Measurements from ENCODE around the gene CDK5RAP3. TPM values are rescaled to one million over a fixed set of nuclear protein-coding genes. Genes with fewer than 3 reads are reported as not detected.
"Not testable (repeated sequence)": the region's sequence is repeated elsewhere in the genome, so short reads cannot be mapped to it uniquely, and the experiment has no call there.

The CDK5RAP3 gene
- total and polyA plus RNA-seq, 7 experiments from 2014 or later: 72.4 to 349 (median 259) TPM

DNA sequence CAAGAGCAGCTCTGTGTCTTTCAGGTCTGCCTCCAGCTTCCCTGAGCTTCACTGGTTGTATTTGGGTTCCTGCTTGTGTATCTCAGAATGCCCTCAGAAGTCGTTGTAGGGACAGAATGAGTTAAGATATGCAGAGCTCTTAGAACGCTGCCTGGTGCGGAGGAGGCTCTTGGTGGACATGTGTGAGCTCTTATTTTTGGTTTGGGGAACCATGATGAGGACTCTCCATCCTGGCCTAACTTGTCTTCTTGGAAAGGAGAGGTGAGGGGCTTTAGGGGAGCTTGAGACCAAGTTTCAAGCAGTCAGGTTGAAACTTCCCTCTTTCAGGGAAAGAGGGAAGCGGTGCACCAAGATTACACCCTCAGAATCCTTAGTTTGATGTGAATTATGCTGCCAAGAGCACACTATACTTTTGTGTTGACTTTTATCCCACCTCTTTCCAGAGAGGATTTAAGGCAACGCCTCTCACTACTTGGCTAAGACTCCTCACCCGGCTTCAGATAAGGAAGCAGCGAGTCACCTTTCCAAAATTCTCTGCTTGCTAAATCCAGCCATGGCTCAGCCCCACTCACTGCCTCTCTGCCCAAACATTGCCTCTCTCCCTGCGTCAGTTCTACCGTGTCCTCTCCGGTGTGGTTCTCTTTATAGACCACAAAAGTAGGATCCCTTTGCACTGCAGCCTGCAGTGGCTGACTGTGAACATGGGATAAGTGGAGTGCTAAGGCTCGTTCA is 12.7 kb downstream of the CDK5RAP3 start:
- Histone ChIP-seq H3K9me3 (ENCODE audit: control insufficient read depth in 2 of 3, low read length in 3 of 3) (no peaks in the 10 kb centered on the region), H3K36me3 (ENCODE audit: control insufficient read depth in 2 of 3, insufficient read depth in 3 of 3, low read length in 3 of 3) (peaks cover 2 to 55% (median 13%) of the 10 kb centered on the region in 3 experiments), H3K4me1 (ENCODE audit: control insufficient read depth in 2 of 2, insufficient read depth in 2 of 2, low read length in 2 of 2) (peaks cover 0 to 5% of the 10 kb centered on the region in 2 donors), H3K27ac (ENCODE audit: low read depth, low read length) (no peak overlapping the region), H3K4me3 (ENCODE audit: low read length) (no peak overlapping the region), H3K27me3 (ENCODE audit: control insufficient read depth in 2 of 2, insufficient read depth in 2 of 2, low read length in 2 of 2) (no peaks in the 10 kb centered on the region)
- no peak overlapping the region for H3K4me3 Mint-ChIP-seq
- intact Hi-C loops (cut with micrococcal nuclease): no loop called here
- no peaks in the 10 kb centered on the region for H3K27me3 Mint-ChIP-seq
- H3K36me3 Mint-ChIP-seq: peaks cover 6 to 23% (median 8%) of the 10 kb centered on the region in 5 donors
- no peaks in the 10 kb centered on the region for H3K9me3 Mint-ChIP-seq
- POLR2A ChIA-PET: interaction anchor here (1.8 kb wide), 1 partner anchor 13 kb away, joined by 4 read pairs; the partner anchor contains the start of gene CDK5RAP3
- CTCF ChIA-PET: no interaction called here
- ATAC-seq (no peak), DNase-seq (no peak)
- H3K27ac Mint-ChIP-seq: no peak overlapping the region
- peaks cover 0 to 13% (median 0%) of the 10 kb centered on the region in 7 donors for H3K4me1 Mint-ChIP-seq

DNA sequence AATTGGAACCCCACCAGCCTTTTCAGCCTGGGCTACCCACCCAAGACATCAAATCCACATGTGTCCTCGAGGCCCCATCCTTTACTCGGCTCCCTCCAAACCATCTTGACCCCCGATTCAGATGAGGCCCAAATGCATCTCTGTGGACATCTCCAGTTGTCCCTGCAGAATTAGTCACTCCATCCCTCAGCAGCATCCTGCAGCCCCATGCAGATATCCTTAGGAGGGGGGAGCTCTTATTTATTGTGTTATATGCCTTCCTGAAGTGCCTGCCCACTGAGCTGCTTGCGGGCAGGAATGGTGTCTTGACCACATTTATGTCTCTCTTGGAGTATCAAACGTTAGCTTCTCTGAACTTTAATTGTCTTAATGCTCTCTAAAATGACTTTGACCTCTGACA is 15.6 kb downstream of the CDK5RAP3 start:
- H3K9me3 Mint-ChIP-seq: no peaks in the 10 kb centered on the region
- intact Hi-C loops (cut with micrococcal nuclease): no loop called here
- DNase-seq: no peak
- no peaks in the 10 kb centered on the region for H3K27me3 Mint-ChIP-seq
- H3K4me1 Mint-ChIP-seq: peaks cover 0 to 17% (median 0%) of the 10 kb centered on the region in 7 donors
- Histone ChIP-seq H3K36me3 (ENCODE audit: control insufficient read depth in 2 of 3, insufficient read depth in 3 of 3, low read length in 3 of 3) (peaks cover 0 to 26% (median 7%) of the 10 kb centered on the region in 3 experiments), H3K9me3 (ENCODE audit: control insufficient read depth in 2 of 3, low read length in 3 of 3) (no peaks in the 10 kb centered on the region), H3K4me1 (ENCODE audit: control insufficient read depth in 2 of 2, insufficient read depth in 2 of 2, low read length in 2 of 2) (peaks cover 0 to 5% of the 10 kb centered on the region in 2 donors), H3K4me3 (ENCODE audit: low read length) (no peak overlapping the region), H3K27ac (ENCODE audit: low read depth, low read length) (no peak overlapping the region), H3K27me3 (ENCODE audit: control insufficient read depth in 2 of 2, insufficient read depth in 2 of 2, low read length in 2 of 2) (no peaks in the 10 kb centered on the region)
- H3K27ac Mint-ChIP-seq: peak overlapping the region in 1 of 9 donors; percentile 48
- H3K36me3 Mint-ChIP-seq: peaks cover 0 to 6% (median 2%) of the 10 kb centered on the region in 5 donors
- no peak for ATAC-seq
- H3K4me3 Mint-ChIP-seq: no peak overlapping the region
- CTCF ChIA-PET: interaction anchor here (0.6 to 1.5 kb wide), 2 partner anchors 9 to 36 kb away, joined by 3 to 10 read pairs; no protein-coding TSS in a partner anchor
- POLR2A ChIA-PET: no interaction called here

- no peak overlapping the region for H3K27ac ChIP-seq (ENCODE audit: low read depth, low read length)
- POLR2A ChIA-PET: no interaction called here
- H3K9me3 ChIP-seq (ENCODE audit: control insufficient read depth in 2 of 3, low read length in 3 of 3): no peaks in the 10 kb centered on the region
Measured at GRCh38 chr17:47987240-47987835, 16.4 kb downstream of the CDK5RAP3 start.

DNA sequence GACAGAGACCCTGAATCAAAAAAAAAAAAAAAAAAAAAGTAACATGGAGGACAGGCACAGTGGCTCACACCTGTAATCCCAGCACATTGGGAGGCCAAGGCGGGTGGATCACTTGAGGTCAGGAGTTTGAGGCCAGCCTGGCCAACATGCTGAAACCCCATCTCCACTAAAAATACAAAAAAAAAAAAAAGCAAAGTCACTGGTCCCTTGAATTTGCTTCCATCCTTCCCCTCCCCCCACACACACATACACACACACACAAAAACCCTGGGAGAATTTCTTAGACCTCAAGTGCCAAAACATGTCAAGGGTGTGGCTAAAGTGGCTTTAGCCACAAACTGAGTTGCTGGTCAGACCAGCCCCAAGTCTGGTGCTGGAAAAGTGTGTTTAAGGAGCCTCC is 17.5 kb downstream of the CDK5RAP3 start:
- H3K27ac ChIP-seq (ENCODE audit: low read depth, low read length); H3K4me1 ChIP-seq (ENCODE audit: control insufficient read depth in 2 of 2, insufficient read depth in 2 of 2, low read length in 2 of 2); CTCF ChIA-PET; H3K27me3 Mint-ChIP-seq; ATAC-seq; DNase-seq; H3K9me3 Mint-ChIP-seq; H3K9me3 ChIP-seq (ENCODE audit: control insufficient read depth in 2 of 3, low read length in 3 of 3); H3K27me3 ChIP-seq (ENCODE audit: control insufficient read depth in 2 of 2, insufficient read depth in 2 of 2, low read length in 2 of 2); H3K36me3 Mint-ChIP-seq; H3K36me3 ChIP-seq (ENCODE audit: control insufficient read depth in 2 of 3, insufficient read depth in 3 of 3, low read length in 3 of 3); POLR2A ChIA-PET; H3K4me3 ChIP-seq (ENCODE audit: low read length); intact Hi-C loops (cut with micrococcal nuclease); H3K4me3 Mint-ChIP-seq: not testable (repeated sequence)
- Mint-ChIP-seq H3K4me1 (peaks cover 0 to 14% (median 0%) of the 10 kb centered on the region in 7 donors), H3K27ac (peak overlapping the region in 1 of 9 donors; percentile 29)

More at GRCh38 chr17:47987240-47987835, 16.4 kb downstream of the CDK5RAP3 start:
- no peak for ATAC-seq
- Mint-ChIP-seq H3K27me3 (peaks cover 0 to 2% (median 0%) of the 10 kb centered on the region in 5 donors), H3K4me3 (no peak overlapping the region), H3K36me3 (peaks cover 0 to 6% (median 0%) of the 10 kb centered on the region in 5 donors), H3K9me3 (no peaks in the 10 kb centered on the region), H3K27ac (no peak overlapping the region), H3K4me1 (peaks cover 0 to 14% (median 0%) of the 10 kb centered on the region in 7 donors)
- Histone ChIP-seq H3K36me3 (ENCODE audit: control insufficient read depth in 2 of 3, insufficient read depth in 3 of 3, low read length in 3 of 3) (peaks cover 0 to 18% (median 0%) of the 10 kb centered on the region in 3 experiments), H3K27me3 (ENCODE audit: control insufficient read depth in 2 of 2, insufficient read depth in 2 of 2, low read length in 2 of 2) (no peaks in the 10 kb centered on the region), H3K4me3 (ENCODE audit: low read length) (no peak overlapping the region), H3K4me1 (ENCODE audit: control insufficient read depth in 2 of 2, insufficient read depth in 2 of 2, low read length in 2 of 2) (no peaks in the 10 kb centered on the region)
- CTCF ChIA-PET: interaction anchor here (1.5 kb wide), 1 partner anchor 37 kb away, joined by 10 read pairs; no protein-coding TSS in a partner anchor
- intact Hi-C loops (cut with micrococcal nuclease): no loop called here
- DNase-seq: no peak

DNA sequence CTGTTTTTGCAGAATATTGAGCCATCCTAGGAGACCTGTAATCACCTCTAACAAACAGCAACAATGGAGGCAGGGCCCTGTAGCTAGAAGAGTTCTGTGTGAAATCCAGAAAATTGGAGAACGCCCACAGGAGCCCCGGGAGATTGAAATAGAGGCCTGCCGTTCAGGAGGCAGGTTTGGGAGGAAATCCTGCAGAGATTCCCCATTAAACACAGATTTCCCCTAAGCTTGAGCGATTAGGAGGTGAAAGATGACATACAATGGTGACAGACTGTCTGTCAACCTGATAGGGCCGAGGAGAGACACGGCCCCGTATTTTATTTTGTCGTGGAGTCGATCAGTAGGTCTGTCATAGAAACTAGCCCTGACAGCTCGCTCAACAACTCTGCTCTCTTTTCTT is 18.2 kb downstream of the CDK5RAP3 start:
- H3K36me3 Mint-ChIP-seq: no peaks in the 10 kb centered on the region
- no peak for ATAC-seq
- no peak overlapping the region for H3K27ac ChIP-seq (ENCODE audit: low read depth, low read length)
- peaks cover 0 to 6% (median 3%) of the 10 kb centered on the region in 5 donors for H3K27me3 Mint-ChIP-seq
- H3K9me3 Mint-ChIP-seq: peaks cover 0 to 2% (median 0%) of the 10 kb centered on the region in 11 donors
- DNase-seq: no peak
- CTCF ChIA-PET: no interaction called here
- H3K27me3 ChIP-seq (ENCODE audit: control insufficient read depth in 2 of 2, insufficient read depth in 2 of 2, low read length in 2 of 2): no peaks in the 10 kb centered on the region
- no peaks in the 10 kb centered on the region for H3K36me3 ChIP-seq (ENCODE audit: control insufficient read depth in 2 of 3, insufficient read depth in 3 of 3, low read length in 3 of 3)
- no peak overlapping the region for H3K4me3 ChIP-seq (ENCODE audit: low read length)
- H3K27ac Mint-ChIP-seq: peak overlapping the region in 1 of 9 donors; percentile 29
- no peak overlapping the region for H3K4me3 Mint-ChIP-seq
- intact Hi-C loops (cut with micrococcal nuclease): no loop called here
- H3K4me1 ChIP-seq (ENCODE audit: control insufficient read depth in 2 of 2, insufficient read depth in 2 of 2, low read length in 2 of 2): no peaks in the 10 kb centered on the region
- POLR2A ChIA-PET: no interaction called here
- H3K4me1 Mint-ChIP-seq: peaks cover 0 to 14% (median 0%) of the 10 kb centered on the region in 7 donors
- H3K9me3 ChIP-seq (ENCODE audit: control insufficient read depth in 2 of 3, low read length in 3 of 3): no peaks in the 10 kb centered on the region

GRCh38 chr17:47989700-47990099 is 18.8 kb downstream of the CDK5RAP3 start:
- no peak for ATAC-seq

More at GRCh38 chr17:47989700-47990099, 18.8 kb downstream of the CDK5RAP3 start:
- CTCF ChIA-PET: no interaction called here
- peak overlapping the region in 1 of 9 donors; percentile 29 for H3K27ac Mint-ChIP-seq
- no peak overlapping the region for H3K4me3 Mint-ChIP-seq
- H3K4me1 ChIP-seq (ENCODE audit: control insufficient read depth in 2 of 2, insufficient read depth in 2 of 2, low read length in 2 of 2): no peaks in the 10 kb centered on the region
- POLR2A ChIA-PET: no interaction called here
- H3K4me3 ChIP-seq (ENCODE audit: low read length): no peak overlapping the region
- peaks cover 0 to 14% (median 0%) of the 10 kb centered on the region in 7 donors for H3K4me1 Mint-ChIP-seq
- H3K27me3 ChIP-seq (ENCODE audit: control insufficient read depth in 2 of 2, insufficient read depth in 2 of 2, low read length in 2 of 2): no peaks in the 10 kb centered on the region
- no peaks in the 10 kb centered on the region for H3K36me3 Mint-ChIP-seq
- intact Hi-C loops (cut with micrococcal nuclease): no loop called here
- no peak overlapping the region for H3K27ac ChIP-seq (ENCODE audit: low read depth, low read length)
- peaks cover 0 to 10% (median 4%) of the 10 kb centered on the region in 5 donors for H3K27me3 Mint-ChIP-seq
- no peaks in the 10 kb centered on the region for H3K36me3 ChIP-seq (ENCODE audit: control insufficient read depth in 2 of 3, insufficient read depth in 3 of 3, low read length in 3 of 3)
- H3K9me3 Mint-ChIP-seq: peaks cover 0 to 3% (median 0%) of the 10 kb centered on the region in 11 donors
- no peaks in the 10 kb centered on the region for H3K9me3 ChIP-seq (ENCODE audit: control insufficient read depth in 2 of 3, low read length in 3 of 3)
- DNase-seq: no peak
